SK-N-SH treated with all-trans-retinoic acid at 6 μM for 48 hours (cell line): ENCODE results near the gene TASP1.

Source experiments
- BACH2 ChIP-seq: fragments of 250-450 bp; sonication (Bioruptor Pico); IDR thresholded peaks from 2 replicates; pipeline ENCODE4 v1.9.0; 2021; ENCODE audit warnings: mild to moderate bottlenecking, borderline replicate concordance
- ISL1 ChIP-seq: fragments of 250-450 bp; sonication (Bioruptor Pico); IDR thresholded peaks from 2 replicates; pipeline ENCODE4 v2.1.2; 2022; ENCODE audit warnings: mild to moderate bottlenecking, moderate library complexity
- RARB ChIP-seq: fragments of 250-450 bp; sonication (Bioruptor Pico); IDR thresholded peaks from 2 replicates; pipeline ENCODE4 v1.8.0; 2021; ENCODE audit warnings: mild to moderate bottlenecking, moderate library complexity
- SNAI2 ChIP-seq: fragments of 250-450 bp; sonication (Bioruptor Pico); IDR thresholded peaks from 2 replicates; pipeline ENCODE4 v1.5.0; 2020; ENCODE audit warnings: mild to moderate bottlenecking, moderate library complexity
- TSHZ2 ChIP-seq: fragments of 250-450 bp; sonication (Bioruptor Pico); IDR thresholded peaks from 2 replicates; pipeline ENCODE4 v1.5.0; 2020; ENCODE audit warnings: mild to moderate bottlenecking, moderate library complexity
- ZC3H10 ChIP-seq: fragments of 250-450 bp; sonication (Bioruptor Pico); IDR thresholded peaks from 2 replicates; pipeline ENCODE4 v1.5.1; 2021; ENCODE audit warnings: mild to moderate bottlenecking, moderate library complexity
- ZFP30 ChIP-seq: fragments of 450-650 bp; formaldehyde crosslinking; IDR thresholded peaks from 2 replicates; pipeline ENCODE4 v1.5.0; 2022; ENCODE audit warnings: mild to moderate bottlenecking, moderate library complexity
- TF ChIP-seq, protein P1 (sequence below): fragments of 250-450 bp; sonication (Bioruptor Pico); IDR thresholded peaks from 2 replicates; pipeline ENCODE4 v1.8.0; 2020; ENCODE audit warnings: mild to moderate bottlenecking, moderate library complexity, borderline replicate concordance
- TF ChIP-seq, protein P2 (sequence below): fragments of 250-450 bp; sonication (Bioruptor Pico); IDR thresholded peaks from 2 replicates; pipeline ENCODE4 v1.5.1; 2020; ENCODE audit warnings: low read depth, mild to moderate bottlenecking, moderate library complexity

GRCh38 chr20:13581451-13581850, 57.3 kb downstream of the TASP1 start:
- TF ChIP-seq, protein P1, sequence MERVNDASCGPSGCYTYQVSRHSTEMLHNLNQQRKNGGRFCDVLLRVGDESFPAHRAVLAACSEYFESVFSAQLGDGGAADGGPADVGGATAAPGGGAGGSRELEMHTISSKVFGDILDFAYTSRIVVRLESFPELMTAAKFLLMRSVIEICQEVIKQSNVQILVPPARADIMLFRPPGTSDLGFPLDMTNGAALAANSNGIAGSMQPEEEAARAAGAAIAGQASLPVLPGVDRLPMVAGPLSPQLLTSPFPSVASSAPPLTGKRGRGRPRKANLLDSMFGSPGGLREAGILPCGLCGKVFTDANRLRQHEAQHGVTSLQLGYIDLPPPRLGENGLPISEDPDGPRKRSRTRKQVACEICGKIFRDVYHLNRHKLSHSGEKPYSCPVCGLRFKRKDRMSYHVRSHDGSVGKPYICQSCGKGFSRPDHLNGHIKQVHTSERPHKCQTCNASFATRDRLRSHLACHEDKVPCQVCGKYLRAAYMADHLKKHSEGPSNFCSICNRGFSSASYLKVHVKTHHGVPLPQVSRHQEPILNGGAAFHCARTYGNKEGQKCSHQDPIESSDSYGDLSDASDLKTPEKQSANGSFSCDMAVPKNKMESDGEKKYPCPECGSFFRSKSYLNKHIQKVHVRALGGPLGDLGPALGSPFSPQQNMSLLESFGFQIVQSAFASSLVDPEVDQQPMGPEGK, result no peak
- no peak for TF ChIP-seq TSHZ2 (CRISPR knock-in tag)
- TF ChIP-seq ZC3H10 (CRISPR knock-in tag), result no peak
- TF ChIP-seq SNAI2, result no peak
- TF ChIP-seq ZFP30 (CRISPR knock-in tag), result no peak
- no peak for TF ChIP-seq ISL1 (CRISPR knock-in tag)
- TF ChIP-seq RARB (CRISPR knock-in tag), result no peak
- no peak for TF ChIP-seq BACH2 (CRISPR knock-in tag)
- TF ChIP-seq, protein P2, sequence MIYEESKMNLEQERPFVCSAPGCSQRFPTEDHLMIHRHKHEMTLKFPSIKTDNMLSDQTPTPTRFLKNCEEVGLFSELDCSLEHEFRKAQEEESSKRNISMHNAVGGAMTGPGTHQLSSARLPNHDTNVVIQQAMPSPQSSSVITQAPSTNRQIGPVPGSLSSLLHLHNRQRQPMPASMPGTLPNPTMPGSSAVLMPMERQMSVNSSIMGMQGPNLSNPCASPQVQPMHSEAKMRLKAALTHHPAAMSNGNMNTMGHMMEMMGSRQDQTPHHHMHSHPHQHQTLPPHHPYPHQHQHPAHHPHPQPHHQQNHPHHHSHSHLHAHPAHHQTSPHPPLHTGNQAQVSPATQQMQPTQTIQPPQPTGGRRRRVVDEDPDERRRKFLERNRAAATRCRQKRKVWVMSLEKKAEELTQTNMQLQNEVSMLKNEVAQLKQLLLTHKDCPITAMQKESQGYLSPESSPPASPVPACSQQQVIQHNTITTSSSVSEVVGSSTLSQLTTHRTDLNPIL (CRISPR knock-in tag), result no peak
